Tibial artery (tissue), 4 donors: ENCODE data around the gene OCIAD2.

Experiments
- DNase-seq, 2 donors: peaks; one replicate each; pipeline ENCODE4 v3.0.0-alpha.2; 2019
- H3K27ac ChIP-seq, 2 donors: fragments of 200-600 bp; sonication (generic) in 1 of 2; 1 replicate in 1 of 2; 2 replicates in 1 of 2; pipeline ENCODE4 v1.5.1; 2018 to 2019; ENCODE audit warnings: mild to moderate bottlenecking in 1 of 2
- H3K27me3 ChIP-seq, 2 donors: fragments of 200-600 bp; sonication (generic) in 1 of 2; one replicate each; pipeline versions ENCODE4 v1.5.1 to v1.6.0; 2016 to 2019
- H3K36me3 ChIP-seq, 3 donors: fragments of 200-600 bp; sonication (generic) in 2 of 3; one replicate each; pipeline ENCODE4 v1.5.1; 2016 to 2019; ENCODE audit warnings: mild to moderate bottlenecking in 2 of 3
- H3K4me1 ChIP-seq, 4 donors: fragments of 200-600 bp; sonication (generic) in 2 of 4; 1 replicate in 3 of 4; 2 replicates in 1 of 4; pipeline ENCODE4 v1.5.1; 2016 to 2019
- H3K4me3 ChIP-seq, 2 donors: fragments of 200-600 bp; sonication (generic) in 1 of 2; 1 replicate in 1 of 2; 2 replicates in 1 of 2; pipeline ENCODE4 v1.5.1; 2018 to 2019; ENCODE audit warnings: mild to moderate bottlenecking in 2 of 2
- H3K9me3 ChIP-seq, 3 donors: fragments of 200-600 bp; sonication (generic) in 1 of 3; one replicate each; pipeline ENCODE4 v1.5.1; 2016 to 2019
- CTCF ChIP-seq, 2 experiments: fragments of 200-600 bp in 1 of 2; fragments of 450-650 bp in 1 of 2; IDR thresholded peaks; one replicate each; pipeline ENCODE4 v1.5.1; 2017 to 2019; ENCODE audit warnings: antibody characterized with exemption in 2 of 2, mild to moderate bottlenecking in 1 of 2, moderate library complexity in 1 of 2
- intact Hi-C: fragments of 100-400 bp; cut with DNase I; formaldehyde crosslinking; loops from one replicate; pipeline ENCODE4 v1.15.0; 2023; ENCODE audit warnings: low total_unique reads

The OCIAD2 gene

DNA sequence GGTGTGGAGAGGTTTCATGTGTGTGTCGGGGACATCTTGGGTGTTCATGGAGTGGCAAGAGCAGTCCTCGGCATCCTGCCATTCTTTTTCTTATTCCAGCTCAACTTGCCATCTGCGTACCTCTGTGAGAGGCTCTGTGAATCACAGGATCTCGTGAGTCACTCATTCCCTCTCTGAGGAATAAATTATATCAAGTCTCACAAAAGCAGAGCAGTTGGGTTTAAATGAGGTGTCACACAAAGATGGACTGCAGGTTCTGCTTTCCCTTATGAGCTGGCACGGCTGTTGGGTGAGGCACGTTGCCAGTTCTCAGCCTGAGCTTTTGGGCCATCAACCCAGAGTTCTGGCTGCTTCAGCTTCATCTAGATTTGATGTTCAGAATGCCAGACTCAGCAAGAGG lies 6.8 kb upstream of the OCIAD2 start:
- no peak for DNase-seq
- Histone ChIP-seq H3K36me3 (no peaks in the 10 kb centered on the region), H3K4me3 (no peak overlapping the region), H3K4me1 (no peaks in the 10 kb centered on the region), H3K27me3 (no peaks in the 10 kb centered on the region), H3K27ac (no peak overlapping the region), H3K9me3 (no peaks in the 10 kb centered on the region)
- intact Hi-C loops = no loop called here
- TF ChIP-seq CTCF (IDR thresholded peaks at IDR 0.05) = no peak

DNA sequence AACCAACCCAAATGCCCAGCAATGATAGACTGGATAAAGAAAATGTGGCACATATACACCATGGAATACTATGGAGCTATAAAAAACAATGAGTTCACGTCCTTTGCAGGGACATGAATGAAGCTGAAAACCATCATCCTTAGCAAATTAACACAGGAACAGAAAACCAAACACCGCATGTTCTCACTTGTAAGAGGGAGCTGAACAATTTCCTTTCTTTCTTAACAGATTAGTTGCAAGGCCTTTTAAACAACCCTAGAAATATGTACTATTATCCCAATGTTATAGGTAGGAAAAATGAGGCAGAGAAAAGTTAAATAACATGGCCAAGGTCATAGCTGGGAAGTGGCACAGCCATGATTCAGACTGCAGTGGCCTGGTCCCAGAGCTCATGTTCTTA lies 5.8 kb upstream of the OCIAD2 start:
- H3K27ac ChIP-seq = no peak overlapping the region
- H3K27me3 ChIP-seq = no peaks in the 10 kb centered on the region
- no peaks in the 10 kb centered on the region for H3K36me3 ChIP-seq
- H3K4me3 ChIP-seq = no peak overlapping the region
- TF ChIP-seq CTCF (IDR thresholded peaks at IDR 0.05) = no peak
- intact Hi-C loops = no loop called here
- no peaks in the 10 kb centered on the region for H3K4me1 ChIP-seq
- no peak for DNase-seq
- H3K9me3 ChIP-seq = no peaks in the 10 kb centered on the region

DNA sequence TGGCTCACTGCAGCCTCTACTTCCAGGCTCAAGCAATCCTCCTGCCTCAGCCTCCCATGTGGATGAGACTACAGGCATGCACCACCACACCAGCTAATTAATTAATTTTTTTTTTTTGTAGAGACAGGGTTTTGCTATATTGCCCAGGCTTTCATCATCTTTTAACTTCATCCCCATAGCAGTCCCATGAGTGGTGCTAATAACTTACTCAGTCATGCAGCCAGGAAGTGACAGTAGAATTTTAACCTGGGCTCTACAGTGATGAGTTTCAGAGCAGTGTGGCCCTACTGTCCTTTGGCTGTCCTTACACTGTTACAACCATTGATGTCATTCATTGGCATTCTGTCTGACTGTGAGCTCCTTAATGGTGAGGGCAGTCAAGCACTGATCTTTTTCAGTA lies 3.9 kb upstream of the OCIAD2 start:
- intact Hi-C loops = no loop called here
- H3K9me3 ChIP-seq = no peaks in the 10 kb centered on the region
- TF ChIP-seq CTCF (IDR thresholded peaks at IDR 0.05) = no peak
- H3K4me1 ChIP-seq = peaks cover 0 to 14% (median 10%) of the 10 kb centered on the region in 4 donors
- H3K36me3 ChIP-seq = no peaks in the 10 kb centered on the region
- DNase-seq = no peak
- no peaks in the 10 kb centered on the region for H3K27me3 ChIP-seq
- no peak overlapping the region for H3K27ac ChIP-seq
- H3K4me3 ChIP-seq = no peak overlapping the region

DNA sequence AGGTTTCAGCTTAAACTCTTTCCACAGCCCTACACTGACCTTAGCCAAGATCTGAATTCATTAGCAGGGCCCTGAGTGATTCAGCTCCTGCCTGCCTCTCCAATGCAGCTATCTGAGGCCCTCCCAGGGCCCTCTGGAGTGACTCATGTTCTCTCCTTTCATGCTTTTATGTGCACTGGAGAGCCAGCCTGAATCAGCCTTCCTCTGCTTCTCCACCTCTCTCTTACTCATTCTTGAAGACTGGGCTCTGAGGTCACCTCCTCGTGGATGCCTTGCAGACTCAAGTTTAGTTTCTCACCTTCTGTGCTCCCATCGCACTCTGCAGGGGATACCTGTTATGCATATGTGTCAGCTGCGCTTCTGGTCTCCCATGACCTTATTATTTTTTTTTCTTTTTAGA lies 3.1 kb upstream of the OCIAD2 start:
- peak in 1 of 2 donors; percentile 66 for DNase-seq
- no peaks in the 10 kb centered on the region for H3K36me3 ChIP-seq
- H3K9me3 ChIP-seq = no peaks in the 10 kb centered on the region
- H3K4me3 ChIP-seq = no peak overlapping the region
- H3K27ac ChIP-seq = no peak overlapping the region
- TF ChIP-seq CTCF (IDR thresholded peaks at IDR 0.05) = no peak
- H3K27me3 ChIP-seq = no peaks in the 10 kb centered on the region
- intact Hi-C loops = no loop called here
- H3K4me1 ChIP-seq = peaks cover 0 to 14% (median 10%) of the 10 kb centered on the region in 4 donors

- DNase-seq = no peak
- Histone ChIP-seq H3K4me1 (peaks cover 0 to 14% (median 10%) of the 10 kb centered on the region in 4 donors), H3K27ac (no peak overlapping the region), H3K4me3 (no peak overlapping the region), H3K36me3 (no peaks in the 10 kb centered on the region), H3K27me3 (no peaks in the 10 kb centered on the region), H3K9me3 (no peaks in the 10 kb centered on the region)
- intact Hi-C loops = no loop called here
- TF ChIP-seq CTCF (IDR thresholded peaks at IDR 0.05) = no peak
These were observed 2.1 kb upstream of the OCIAD2 start for GRCh38 chr4:48908687-48909086.
